Cardiac muscle cell (in vitro differentiated cells and primary cell): ENCODE measurements around the gene RSPH6A. TPM values are rescaled to one million over a fixed set of nuclear protein-coding genes. Genes with fewer than 3 reads are reported as not detected.
A peak's percentile ranks its signal among the peaks of the same experiment; 100 is the strongest.

Source experiments
- DNase-seq, 2 donors: peaks; one replicate each; pipeline versions ENCODE4 v3.0.0 to v3.0.0-alpha.2; 2010 to 2017; ENCODE audit warnings: low read depth in 1 of 2, low spot score in 1 of 2
- H3K27ac ChIP-seq: fragments of 200-600 bp; sonication (generic); 2 replicates; pipeline ENCODE4 v1.5.1; 2016
- H3K27me3 ChIP-seq: fragments of 200-600 bp; sonication (generic); 2 replicates; pipeline ENCODE4 v1.6.0; 2016; ENCODE audit warnings: control low read depth
- H3K36me3 ChIP-seq: fragments of 200-600 bp; sonication (generic); 2 replicates; pipeline ENCODE4 v1.5.1; 2016; ENCODE audit warnings: control low read depth
- H3K4me1 ChIP-seq: fragments of 200-600 bp; sonication (generic); 2 replicates; pipeline ENCODE4 v1.8.1; 2017; ENCODE audit warnings: low read depth, mild to moderate bottlenecking, mixed run types
- H3K4me3 ChIP-seq: fragments of 200-600 bp; sonication (generic); 2 replicates; pipeline ENCODE4 v1.5.1; 2016; ENCODE audit warnings: mild to moderate bottlenecking
- H3K9me3 ChIP-seq: fragments of 200-600 bp; sonication (generic); 2 replicates; pipeline ENCODE4 v1.5.1; 2017; ENCODE audit warnings: low read depth, mild to moderate bottlenecking, control low read depth
- polyA plus RNA-seq: library from polyadenylated mRNA; unstranded; fragments of >200 nt; fragmentation: Nextera tagmentation; extraction: Ambion mirVana; gene quantifications from 2 replicates; pipeline ENCODE4 v1.2.1, GENCODE V29; 2016
- total RNA-seq: library from RNA; depleted of rRNA; stranded (reverse); fragments of >200 nt; gene quantifications from 2 replicates; pipeline ENCODE4 v1.2.3, GENCODE V29; 2016
- TF ChIP-seq, protein P1 (sequence below): IDR thresholded peaks from 2 replicates; pipeline ENCODE4 v1.5.1; 2012; ENCODE audit warnings: low read depth, mild to moderate bottlenecking, low read length

Gene RSPH6A
- total and polyA plus RNA-seq, 2 experiments from 2014 or later = 0.27 to 0.45 TPM

DNA sequence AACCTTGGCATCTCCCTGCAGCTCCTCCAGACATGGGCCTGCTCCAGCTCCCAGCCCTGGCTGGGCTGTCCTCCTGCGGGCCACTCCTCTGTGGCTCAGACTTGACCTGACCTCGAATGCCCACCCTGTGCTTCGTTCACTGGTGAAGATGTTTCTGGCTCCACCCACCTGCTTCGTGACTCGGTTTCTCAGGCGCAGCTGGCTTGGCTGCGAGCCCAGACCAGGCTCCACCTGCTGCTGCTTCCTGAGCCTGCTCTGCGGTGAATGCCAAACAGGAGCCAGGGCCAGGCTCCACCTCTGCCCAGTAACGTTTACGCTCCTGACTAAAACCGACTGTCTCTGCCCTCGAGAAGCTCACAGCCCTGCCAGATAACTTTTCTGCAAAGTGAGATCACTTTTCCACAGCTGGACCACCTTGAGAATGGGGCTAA, 8.9 kb upstream of the RSPH6A start:
- no peaks in the 10 kb centered on the region for H3K4me1 ChIP-seq
- TF ChIP-seq, protein P1, sequence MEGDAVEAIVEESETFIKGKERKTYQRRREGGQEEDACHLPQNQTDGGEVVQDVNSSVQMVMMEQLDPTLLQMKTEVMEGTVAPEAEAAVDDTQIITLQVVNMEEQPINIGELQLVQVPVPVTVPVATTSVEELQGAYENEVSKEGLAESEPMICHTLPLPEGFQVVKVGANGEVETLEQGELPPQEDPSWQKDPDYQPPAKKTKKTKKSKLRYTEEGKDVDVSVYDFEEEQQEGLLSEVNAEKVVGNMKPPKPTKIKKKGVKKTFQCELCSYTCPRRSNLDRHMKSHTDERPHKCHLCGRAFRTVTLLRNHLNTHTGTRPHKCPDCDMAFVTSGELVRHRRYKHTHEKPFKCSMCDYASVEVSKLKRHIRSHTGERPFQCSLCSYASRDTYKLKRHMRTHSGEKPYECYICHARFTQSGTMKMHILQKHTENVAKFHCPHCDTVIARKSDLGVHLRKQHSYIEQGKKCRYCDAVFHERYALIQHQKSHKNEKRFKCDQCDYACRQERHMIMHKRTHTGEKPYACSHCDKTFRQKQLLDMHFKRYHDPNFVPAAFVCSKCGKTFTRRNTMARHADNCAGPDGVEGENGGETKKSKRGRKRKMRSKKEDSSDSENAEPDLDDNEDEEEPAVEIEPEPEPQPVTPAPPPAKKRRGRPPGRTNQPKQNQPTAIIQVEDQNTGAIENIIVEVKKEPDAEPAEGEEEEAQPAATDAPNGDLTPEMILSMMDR = no peak
- DNase-seq = no peak
- no peak overlapping the region for H3K4me3 ChIP-seq
- no peaks in the 10 kb centered on the region for H3K27me3 ChIP-seq
- peaks cover 26% of the 10 kb centered on the region for H3K36me3 ChIP-seq
- H3K27ac ChIP-seq = no peak overlapping the region
- H3K9me3 ChIP-seq = no peaks in the 10 kb centered on the region

GRCh38 chr19:45823182-45823581, 8.1 kb upstream of the RSPH6A start:
- H3K27ac ChIP-seq = no peak overlapping the region
- no peak overlapping the region for H3K4me3 ChIP-seq
- peaks cover 20% of the 10 kb centered on the region for H3K36me3 ChIP-seq

GRCh38 chr19:45822716-45823115, 7.6 kb upstream of the RSPH6A start:
- H3K36me3 ChIP-seq = peaks cover 16% of the 10 kb centered on the region
- no peak overlapping the region for H3K4me3 ChIP-seq
- H3K27ac ChIP-seq = no peak overlapping the region

More at GRCh38 chr19:45823182-45823581, 8.1 kb upstream of the RSPH6A start:
- no peak for DNase-seq
- no peaks in the 10 kb centered on the region for H3K9me3 ChIP-seq
- no peaks in the 10 kb centered on the region for H3K27me3 ChIP-seq
- no peaks in the 10 kb centered on the region for H3K4me1 ChIP-seq
- TF ChIP-seq, protein P1 = no peak

GRCh38 chr19:45821570-45821969, 6.5 kb upstream of the RSPH6A start:
- Histone ChIP-seq H3K9me3 (no peaks in the 10 kb centered on the region), H3K4me1 (peaks cover 9% of the 10 kb centered on the region), H3K36me3 (peaks cover 11% of the 10 kb centered on the region), H3K27ac (no peak overlapping the region), H3K27me3 (no peaks in the 10 kb centered on the region), H3K4me3 (no peak overlapping the region)
- no peak for DNase-seq
- TF ChIP-seq, protein P1 = no peak

More at GRCh38 chr19:45822716-45823115, 7.6 kb upstream of the RSPH6A start:
- Histone ChIP-seq H3K27me3 (no peaks in the 10 kb centered on the region), H3K4me1 (peaks cover 2% of the 10 kb centered on the region), H3K9me3 (no peaks in the 10 kb centered on the region)
- TF ChIP-seq, protein P1 = no peak
- no peak for DNase-seq

DNA sequence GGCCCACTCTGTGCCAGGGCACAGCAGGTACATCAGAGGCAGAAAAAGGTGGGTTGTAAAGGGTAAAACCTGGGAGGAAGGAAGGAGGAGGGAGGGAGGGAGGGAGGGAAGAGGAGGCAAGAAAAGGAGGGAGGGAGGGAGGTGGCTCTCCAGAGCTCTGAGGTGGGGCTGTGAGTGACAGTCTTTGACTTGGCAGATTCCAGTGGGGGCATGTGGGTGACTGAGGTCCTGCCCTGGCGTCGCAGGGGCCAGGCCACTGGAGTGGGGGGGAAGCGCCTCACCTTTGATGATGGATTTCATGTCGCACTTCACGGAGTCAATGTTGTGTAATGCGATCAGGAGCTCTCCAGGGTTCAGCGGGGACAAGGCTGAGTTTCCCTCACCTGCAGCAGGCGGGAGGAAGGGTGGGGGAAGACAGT, 6.0 kb upstream of the RSPH6A start:
- no peaks in the 10 kb centered on the region for H3K27me3 ChIP-seq
- TF ChIP-seq, protein P1 = no peak
- H3K9me3 ChIP-seq = no peaks in the 10 kb centered on the region
- peak overlapping the region; percentile 21 for H3K27ac ChIP-seq
- DNase-seq = no peak
- no peak overlapping the region for H3K4me3 ChIP-seq
- peaks cover 10% of the 10 kb centered on the region for H3K4me1 ChIP-seq
- H3K36me3 ChIP-seq = peaks cover 10% of the 10 kb centered on the region
